GM21619 (cell line): ENCODE data around the gene SPRED1.
"Not testable (repeated sequence)": the region's sequence is repeated elsewhere in the genome, so short reads cannot be mapped to it uniquely, and the experiment has no call there.

Experiments
- ATAC-seq: cut with Tn5 transposase; IDR thresholded peaks from one replicate; pipeline ENCODE4 v1.9.1; 2021; ENCODE audit not compliant: unreplicated experiment

Gene SPRED1

DNA sequence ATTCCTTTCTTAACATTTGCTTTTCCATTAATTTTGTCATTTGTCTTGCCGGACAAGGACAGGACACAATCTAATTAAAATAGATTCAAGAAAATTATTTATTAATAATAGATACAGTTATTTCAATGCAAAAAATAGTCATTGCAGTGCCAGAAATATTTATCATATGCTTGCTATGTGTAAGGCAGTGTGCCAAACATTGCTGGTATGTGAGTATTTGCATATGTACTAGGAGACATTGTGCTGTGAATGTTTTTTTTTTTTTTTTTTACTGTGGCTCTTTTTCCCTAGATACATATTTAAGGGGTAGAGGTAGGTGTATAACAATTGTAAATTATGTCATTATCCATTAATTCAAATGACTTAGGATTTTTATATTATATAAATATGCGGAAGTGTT is 23.3 kb downstream of the SPRED1 start:
- ATAC-seq = no peak

DNA sequence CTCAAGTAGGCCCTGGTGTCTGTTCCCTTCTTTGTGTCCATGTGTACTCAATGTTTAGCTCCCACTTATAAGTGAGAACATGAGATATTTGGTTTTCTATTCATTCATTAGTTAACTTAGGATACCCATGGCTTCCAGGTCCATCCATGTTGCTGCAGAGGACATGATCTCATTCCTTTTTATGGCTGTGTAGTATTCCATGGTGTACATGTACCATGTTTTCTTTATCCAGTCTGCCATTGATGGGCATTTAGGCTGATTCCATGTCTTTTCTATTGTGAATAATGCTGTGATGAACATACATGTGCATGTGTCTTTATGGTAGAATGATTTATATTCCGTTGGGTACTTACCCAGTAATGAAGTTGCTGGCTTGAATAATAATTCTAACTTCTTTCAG is 24.6 kb downstream of the SPRED1 start:
- ATAC-seq = not testable (repeated sequence)

DNA sequence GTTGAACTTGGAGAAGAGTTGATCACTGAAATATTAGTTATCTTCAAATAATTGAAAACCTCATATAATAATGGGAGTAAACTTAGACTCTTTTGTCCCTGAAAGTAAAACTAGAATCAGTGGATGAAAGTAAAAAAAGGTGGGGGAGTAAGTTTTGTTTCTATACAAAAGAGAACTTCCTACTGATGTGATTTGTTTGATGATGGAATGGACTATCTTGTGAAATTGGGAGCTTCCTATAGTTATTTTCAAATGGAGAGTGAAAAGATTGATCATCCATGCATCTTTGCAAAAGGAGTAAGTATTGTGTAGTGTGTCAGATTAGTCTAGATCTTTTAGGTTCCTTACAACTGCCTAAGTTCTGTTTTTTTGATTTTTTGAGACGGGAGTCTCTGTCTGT is 28.4 kb downstream of the SPRED1 start:
- ATAC-seq = no peak

DNA sequence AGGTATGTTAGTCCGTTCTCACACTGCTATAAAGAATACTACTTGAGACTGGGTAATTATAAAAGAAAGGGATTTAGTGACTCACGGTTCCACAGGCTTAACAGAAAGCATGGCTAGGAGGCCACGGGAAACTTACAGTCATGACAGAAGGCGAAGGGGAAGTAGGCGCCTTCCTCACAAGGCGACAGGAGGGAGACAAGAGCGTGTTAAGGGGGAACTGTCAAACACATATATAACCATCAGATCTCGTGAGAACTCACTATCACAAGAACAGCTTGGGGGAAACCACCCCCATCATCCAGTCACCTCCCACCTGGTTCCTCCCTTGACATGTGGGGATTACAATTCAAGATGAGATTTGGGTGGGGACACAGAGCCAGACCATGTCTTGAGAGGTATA is 30.4 kb downstream of the SPRED1 start:
- ATAC-seq = no peak

DNA sequence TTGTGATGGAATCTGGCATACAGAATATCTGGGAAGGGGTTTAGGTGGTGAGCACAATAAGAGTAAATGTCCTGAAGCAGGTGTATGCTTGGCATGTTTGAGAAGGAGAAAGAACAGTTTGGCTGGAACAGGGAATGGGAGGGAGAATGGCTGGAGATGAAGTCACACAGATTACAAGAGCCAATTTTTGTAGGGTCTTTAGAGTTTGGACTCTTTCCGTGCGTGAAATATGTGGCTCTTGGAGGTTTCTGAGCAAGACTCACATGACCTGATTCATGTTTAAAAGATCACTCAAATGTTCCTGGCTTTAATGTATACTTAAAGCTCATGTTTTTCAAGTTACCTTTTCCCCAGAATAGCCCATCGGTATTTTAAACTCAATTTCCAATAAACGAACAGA is 32.8 kb downstream of the SPRED1 start:
- no peak for ATAC-seq

DNA sequence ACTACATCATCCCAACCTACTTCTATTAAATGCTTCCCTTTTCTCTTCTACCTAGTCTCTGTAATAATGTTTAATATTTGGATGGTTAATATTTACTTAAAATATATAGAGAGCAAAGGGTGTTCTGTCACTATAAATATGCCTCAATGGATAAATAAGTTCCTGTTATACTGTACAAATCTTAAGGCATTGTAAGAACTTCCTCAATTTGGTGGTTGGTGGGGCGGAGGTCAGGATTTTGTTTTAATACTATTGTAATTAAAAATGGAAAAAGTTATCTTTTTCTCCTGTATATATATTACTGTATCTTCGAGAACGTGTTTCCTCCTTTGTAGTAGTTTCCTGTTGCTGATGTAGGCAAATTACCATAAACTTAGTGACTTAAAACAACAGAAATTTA is 41.5 kb downstream of the SPRED1 start:
- no peak for ATAC-seq

DNA sequence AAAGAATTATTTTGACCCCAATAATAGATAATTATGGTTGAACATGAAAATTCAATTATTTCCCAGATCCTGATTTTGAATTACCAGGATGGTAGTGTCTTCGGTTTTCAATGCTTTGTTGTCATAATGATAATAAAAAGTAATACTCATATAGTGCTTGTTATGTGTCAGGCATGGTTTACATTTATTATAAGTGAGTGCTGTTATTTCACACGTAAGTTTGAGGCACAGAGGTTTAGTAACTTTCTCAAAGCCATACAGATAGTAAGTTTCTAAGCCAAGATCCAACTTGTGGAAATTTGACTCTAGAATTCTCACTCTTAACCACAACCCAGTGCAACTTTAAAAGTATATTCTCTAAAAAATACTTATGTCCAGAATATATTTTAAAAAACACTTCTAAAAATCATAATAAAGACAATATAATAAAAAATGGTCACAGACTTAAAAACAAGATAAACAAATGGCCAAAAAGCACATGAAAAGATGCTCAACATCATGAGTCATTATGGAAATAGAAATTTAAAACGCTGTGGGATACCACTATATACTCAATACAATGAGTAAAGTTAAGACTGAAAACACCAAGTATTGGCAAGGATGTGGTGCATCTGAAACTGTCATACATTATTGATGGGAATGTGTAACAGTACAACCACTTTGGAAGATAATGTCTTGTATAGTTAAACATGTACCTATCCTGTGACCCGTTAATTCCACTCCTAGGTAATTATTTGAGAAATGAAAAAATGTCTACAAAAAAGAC is 45.2 kb downstream of the SPRED1 start:
- no peak for ATAC-seq

DNA sequence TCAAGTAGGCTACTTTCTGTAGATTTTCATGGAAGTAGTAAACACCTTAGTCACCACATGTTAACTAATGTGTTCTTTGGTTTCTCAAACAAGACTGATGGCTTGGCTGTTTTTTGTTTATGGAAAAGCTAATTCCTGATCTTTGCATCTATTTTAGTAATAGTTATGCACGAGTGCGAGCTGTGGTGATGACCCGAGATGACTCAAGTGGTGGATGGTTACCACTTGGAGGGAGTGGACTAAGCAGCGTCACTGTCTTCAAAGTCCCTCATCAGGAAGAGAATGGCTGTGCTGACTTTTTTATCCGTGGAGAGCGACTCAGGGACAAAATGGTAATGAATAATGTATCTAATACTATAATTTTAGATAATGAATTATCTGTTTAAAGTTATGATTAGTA is 46.6 kb downstream of the SPRED1 start:
- no peak for ATAC-seq

DNA sequence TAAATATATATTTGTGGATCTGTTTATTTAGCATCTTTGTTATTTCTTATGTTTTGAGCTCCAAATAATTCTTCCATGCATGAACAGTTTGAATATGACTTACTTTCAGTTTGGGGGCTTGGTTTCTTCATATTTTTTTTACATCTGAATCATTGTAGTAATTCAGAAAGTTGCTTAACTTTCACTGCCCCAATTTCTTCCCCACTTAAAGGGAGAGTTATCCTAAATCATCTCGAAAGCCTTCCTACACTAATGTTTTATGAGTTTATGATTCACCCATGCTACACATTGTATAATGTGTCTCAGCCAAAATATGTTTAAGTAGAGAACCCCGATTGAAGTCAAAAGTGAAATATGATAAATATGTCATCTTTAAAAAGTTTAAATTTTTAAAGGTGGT is 47.8 kb downstream of the SPRED1 start:
- ATAC-seq = no peak

DNA sequence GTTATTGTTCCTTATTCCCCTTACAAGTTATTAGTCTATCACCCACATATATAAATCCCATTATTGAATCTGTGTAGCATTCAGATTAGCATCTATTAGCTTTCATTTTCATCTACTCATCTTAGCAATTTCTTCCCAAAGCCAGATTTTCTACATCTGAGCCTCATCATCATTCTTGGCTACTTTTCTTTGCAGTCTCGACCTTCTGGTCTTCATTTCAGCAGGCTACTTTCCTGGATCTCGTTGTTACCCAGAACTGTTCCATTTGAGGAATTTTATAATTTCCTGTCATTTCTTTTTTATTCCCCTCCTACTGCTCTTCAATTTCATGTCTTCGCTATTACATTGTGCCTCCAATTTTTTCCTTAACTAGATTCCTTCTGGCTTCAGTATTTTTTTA is 51.8 kb downstream of the SPRED1 start:
- ATAC-seq = no peak

DNA sequence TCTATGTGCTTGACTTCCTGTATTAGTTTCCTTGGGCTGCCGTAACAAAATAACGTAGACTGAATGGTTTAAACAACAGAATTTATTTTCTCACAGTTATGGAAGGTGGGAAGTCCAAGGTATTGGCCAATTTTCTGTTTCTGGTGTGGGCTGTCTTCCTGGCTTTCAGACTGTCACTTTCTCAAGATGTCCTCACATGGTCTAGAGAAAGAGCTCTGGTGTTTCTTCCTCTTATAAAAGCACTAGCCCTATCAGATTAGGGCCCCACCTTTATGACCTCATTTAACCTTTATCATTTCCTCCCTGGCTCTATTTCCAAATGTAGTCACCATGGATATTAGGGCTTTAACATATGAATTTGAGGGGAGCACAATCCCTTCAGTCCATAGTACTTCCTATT is 54.6 kb downstream of the SPRED1 start:
- ATAC-seq = no peak

DNA sequence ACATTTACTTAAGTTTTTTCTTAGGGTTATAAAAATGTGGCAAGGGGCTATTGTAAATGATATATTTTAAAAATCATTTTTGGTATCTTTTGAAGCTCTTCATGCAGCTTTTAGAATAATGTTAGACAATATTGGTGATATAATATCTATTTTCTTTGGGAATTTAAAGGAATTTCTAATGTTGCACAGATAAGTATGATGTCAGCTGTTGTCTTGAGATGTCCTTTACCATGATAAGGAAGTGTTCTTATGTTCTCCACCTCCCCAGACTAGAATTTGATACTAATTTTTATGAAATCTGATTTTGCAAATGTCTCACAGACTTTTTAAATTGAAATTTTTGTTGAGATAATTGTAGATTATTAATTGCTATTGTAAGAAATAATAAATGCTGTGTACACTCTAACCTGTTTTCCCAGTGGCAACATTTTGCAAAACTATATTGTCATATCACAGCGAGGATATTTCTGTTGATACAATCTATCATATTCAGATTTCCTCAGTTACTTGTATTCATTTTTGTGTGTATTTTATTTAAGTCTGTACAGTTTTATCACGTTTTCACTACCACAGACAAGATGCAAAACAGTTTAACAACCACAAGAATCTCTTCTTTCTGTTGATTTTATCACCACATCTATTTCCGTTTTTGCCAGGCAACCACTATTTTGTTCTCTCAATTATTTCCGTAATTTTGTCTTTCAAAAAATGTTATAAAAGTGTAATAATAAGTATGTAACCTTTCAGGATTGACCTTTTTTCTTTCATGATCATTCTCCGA is 55.4 kb downstream of the SPRED1 start:
- ATAC-seq = no peak

DNA sequence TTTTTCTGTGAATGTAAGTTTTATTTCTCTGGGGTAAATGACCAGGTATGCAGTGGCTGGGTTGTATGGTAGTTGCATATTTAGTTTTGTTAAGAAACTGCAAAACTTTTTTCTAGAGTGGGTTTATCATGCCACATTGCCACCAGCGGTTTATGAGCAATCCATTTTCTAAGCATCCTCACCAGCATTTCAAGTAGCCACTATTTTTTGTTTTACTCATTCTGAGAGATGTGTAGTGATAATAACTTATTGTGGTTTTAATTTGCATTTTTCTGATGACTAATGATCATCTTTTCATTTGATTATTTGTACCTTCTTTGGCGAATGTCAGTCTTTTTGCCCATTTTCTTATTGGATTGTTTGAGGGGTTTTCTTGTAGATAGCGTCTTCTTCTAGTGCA is 56.2 kb downstream of the SPRED1 start:
- no peak for ATAC-seq

DNA sequence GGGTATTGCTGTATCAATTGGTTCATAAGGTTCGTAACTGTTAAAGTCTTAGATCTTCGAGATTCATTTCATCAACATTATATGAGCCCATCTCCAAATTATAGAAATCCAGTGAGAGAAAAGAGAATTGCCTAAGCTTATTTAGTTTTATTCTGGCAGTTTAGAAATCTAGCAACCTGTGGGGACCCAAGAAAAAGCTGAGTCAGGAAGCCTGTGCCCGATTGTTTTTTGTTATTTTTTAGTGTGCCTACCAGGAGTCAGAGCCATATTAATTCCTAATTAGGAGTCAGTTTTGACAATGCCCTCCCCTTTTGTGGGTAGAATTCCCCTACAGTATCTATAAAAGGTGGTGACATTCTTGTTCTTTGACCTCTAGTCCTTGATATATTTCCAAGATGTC is 59.6 kb downstream of the SPRED1 start:
- no peak for ATAC-seq

DNA sequence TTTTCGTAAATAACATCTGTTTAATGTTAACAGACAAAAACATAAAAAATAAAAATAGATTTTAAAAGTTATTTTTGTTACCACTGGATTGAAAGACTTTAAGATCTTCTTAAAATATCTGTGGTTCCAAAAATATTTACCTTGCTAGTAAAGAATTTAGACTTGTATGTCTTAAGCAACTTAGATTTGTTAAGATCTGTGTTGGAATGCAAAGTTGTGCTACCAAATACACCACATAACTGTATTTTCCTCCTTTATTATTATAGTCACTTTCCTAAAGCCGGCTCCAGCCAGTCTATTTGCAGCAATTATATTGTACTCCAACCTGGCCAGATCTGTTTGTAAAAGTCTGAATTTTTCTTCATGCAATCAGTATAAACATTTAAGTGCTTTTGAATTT is 63.7 kb downstream of the SPRED1 start:
- no peak for ATAC-seq

DNA sequence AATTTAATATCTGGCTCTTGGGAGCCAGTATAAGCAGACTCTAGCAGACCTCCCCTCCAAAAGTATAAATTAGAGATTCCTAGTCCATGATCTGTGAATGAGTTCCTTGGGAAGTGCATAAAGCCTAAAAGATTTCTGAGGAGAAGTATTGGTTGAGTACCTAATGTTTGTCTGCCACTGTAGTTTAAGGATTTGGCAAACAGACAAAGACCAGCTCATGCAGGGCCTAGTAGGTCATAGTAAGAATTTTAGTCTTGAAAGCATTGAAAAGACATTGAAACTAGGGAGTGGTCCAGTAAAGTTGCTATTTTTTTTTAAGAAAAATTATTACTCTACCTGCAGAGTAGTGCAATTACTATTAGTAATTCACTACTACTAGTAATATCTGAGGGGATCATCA is 67.5 kb downstream of the SPRED1 start:
- ATAC-seq = no peak

DNA sequence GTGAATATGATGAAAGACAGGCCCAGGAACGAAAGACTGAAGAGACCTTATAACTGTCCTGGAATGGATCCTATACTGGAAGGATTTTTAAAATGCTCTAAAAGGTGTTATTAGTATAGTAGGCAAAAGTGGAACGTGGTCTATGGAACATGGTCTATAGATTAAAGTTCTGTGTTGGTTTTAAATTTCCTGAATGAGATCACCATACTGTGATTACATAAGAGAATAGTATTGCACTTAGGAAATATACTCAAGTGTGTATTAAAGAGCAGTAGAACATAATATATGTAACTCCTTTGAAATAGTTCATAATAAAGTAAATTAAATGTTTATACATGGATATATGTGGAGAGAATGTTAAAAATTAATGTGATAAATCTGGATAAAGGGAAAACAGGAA is 68.2 kb downstream of the SPRED1 start:
- ATAC-seq = no peak

DNA sequence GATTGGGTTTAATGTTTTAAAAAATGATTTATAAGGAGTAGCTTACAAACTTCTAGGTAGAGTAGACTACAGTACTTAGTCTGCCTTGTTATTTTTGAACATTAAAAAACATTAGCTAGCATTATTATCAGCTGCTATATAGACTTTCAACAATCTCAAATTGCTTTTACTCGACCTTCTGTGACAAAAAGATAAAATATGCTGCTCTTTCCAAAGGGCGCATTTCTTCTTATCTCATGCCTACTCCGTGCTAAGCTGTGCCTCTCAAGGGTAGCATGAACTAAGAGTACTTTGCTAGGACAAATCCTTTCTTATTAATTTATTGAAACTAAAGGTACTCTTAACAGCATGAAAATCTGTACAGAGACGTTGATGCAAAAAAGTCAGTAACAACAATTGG is 71.3 kb downstream of the SPRED1 start:
- ATAC-seq = no peak

DNA sequence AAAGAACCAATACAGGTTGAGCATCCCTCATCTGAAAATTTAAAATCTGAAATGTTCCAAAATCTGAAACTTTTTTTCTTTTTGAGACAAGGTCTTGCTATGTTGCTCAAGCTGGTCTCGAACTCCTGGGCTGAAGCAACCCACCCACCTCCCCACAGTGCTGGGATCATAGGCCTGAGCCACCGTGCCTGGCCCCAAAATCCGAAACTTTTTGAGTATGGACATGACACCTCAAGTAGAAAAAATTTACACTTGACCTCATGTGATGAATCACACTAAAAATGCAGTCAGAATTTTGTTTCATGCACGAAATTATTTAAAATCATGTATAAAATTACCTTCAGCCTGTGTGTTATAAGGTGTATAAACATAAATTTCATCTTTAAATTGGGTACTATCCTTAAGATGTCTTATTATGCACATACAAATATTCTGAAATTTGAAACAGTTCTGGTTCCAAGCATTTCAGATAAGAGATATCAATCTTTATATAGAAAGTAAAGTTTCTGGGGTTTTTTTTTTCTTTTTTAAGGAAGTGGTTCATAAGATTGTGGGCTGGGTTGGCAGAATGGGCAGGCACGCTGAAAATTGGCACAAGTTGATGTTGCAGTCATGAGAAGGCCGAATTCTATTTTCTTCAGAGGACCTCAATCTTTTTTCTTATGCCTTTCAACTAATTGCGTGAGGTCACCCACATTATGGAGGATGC is 72.5 kb downstream of the SPRED1 start:
- no peak for ATAC-seq

DNA sequence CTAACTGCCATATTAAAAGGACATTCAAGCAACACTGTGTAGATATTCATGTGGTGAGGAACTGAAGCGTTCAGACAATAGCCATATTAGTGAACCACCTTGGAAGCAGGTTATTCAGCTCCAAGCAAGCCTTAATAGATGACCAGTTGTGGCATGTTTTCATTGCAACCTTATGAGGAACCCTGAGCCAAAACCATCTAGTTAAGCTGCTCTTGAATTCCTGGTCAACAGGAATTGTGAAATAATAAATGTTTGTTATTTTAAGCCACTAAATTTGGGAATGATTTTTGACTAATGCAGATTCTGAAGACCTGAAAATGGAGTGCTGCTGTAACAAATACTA is 73.0 kb downstream of the SPRED1 start:
- no peak for ATAC-seq

DNA sequence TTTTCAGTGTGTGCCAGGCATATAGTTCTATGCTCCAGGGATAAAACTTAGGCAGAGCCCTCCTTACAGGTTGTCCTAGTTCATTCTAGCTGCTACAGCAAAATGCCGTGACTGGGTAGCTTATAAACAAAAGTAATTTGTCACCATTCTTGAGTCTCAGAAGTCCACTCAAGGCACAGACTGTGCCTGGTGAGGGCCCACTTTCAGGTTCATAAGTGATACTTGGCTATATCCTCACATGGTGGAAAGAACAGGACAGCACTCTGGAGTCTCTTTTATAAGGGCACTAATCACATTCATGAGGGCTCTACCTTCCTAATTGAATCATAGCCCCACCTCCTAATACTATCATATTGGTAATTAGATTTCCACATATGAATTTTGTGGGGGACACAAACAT is 80.1 kb downstream of the SPRED1 start:
- no peak for ATAC-seq

DNA sequence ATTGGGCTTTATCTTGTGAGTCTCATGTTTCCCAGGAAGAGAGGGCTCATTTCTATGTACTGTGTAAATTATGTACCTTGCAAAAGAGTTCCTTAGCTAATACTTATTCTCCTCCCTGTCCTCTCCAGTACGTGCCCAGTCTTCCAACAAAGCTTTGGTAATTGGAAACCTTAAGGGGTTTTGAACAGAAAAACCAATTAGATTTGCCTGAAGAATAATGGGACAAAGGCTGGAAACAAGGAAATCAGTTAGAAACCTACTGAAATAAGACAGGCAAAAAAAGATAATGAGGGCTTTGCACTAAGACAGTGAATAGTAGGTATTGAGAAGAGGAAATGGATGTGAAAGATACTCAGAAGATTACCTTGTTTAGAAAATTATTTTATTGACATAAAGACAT is 82.5 kb downstream of the SPRED1 start:
- ATAC-seq = no peak
